Ovary (tissue), 9 donors: Measurements from ENCODE around the gene ABCC11. TPM values are rescaled to one million over a fixed set of nuclear protein-coding genes. Genes with fewer than 3 reads are reported as not detected.

Source experiments
- DNase-seq, 5 donors: peaks; one replicate each; pipeline ENCODE4 v3.0.0-alpha.2; 2019 to 2020
- H3K27ac ChIP-seq, 2 donors: fragments of 200-600 bp; one replicate each; pipeline versions ENCODE4 v1.5.1 to v1.8.0; 2019 to 2022
- H3K27me3 ChIP-seq: fragments of 200-600 bp; one replicate; pipeline ENCODE4 v1.8.0; 2022
- H3K36me3 ChIP-seq: fragments of 200-600 bp; sonication (generic); one replicate; pipeline ENCODE4 v1.5.1; 2019
- H3K4me1 ChIP-seq: one replicate; pipeline ENCODE4 v1.8.1; 2013; ENCODE audit warnings: mild to moderate bottlenecking, moderate library complexity; ENCODE audit not compliant: insufficient read depth
- H3K4me3 ChIP-seq: fragments of 200-600 bp; sonication (generic); one replicate; pipeline ENCODE4 v1.5.1; 2017
- H3K9me3 ChIP-seq, 2 donors: fragments of 200-600 bp in 1 of 2; sonication (generic) in 1 of 2; one replicate each; pipeline versions ENCODE4 v1.5.1 to v1.8.1; 2013 to 2019; ENCODE audit warnings: mild to moderate bottlenecking in 1 of 2, moderate library complexity in 1 of 2
- CTCF ChIP-seq, 3 donors: fragments of 450-650 bp in 2 of 3; fragments of 200-600 bp in 1 of 3; IDR thresholded peaks; one replicate each; pipeline versions ENCODE4 v1.5.1 to v1.8.0; 2016 to 2022; ENCODE audit warnings: antibody characterized with exemption in 3 of 3, mild to moderate bottlenecking in 1 of 3
- EP300 ChIP-seq: sonication (generic); formaldehyde crosslinking; IDR thresholded peaks from one replicate; pipeline ENCODE4 v1.6.1; 2017; ENCODE audit warnings: antibody characterized with exemption
- POLR2A ChIP-seq: fragments of 450-650 bp; IDR thresholded peaks from one replicate; pipeline ENCODE4 v1.6.1; 2017; ENCODE audit warnings: antibody characterized with exemption, mild to moderate bottlenecking, moderate library complexity
- WGBS, 3 donors: extraction: QIAGEN DNeasy Blood & Tissue Kit in 1 of 3; methylation state at CpG; one replicate each; pipeline versions ENCODE4 v1.1.5 to v1.1.7; 2013 to 2017; 5-methylcytosine and 5-hydroxymethylcytosine counted together
- intact Hi-C, 4 donors: fragments of 100-400 bp; cut with DNase I; formaldehyde crosslinking; loops; one replicate each; pipeline versions ENCODE4 v1.11.0 to v1.15.1; 2022 to 2023
- polyA plus RNA-seq, 2 donors: library from polyadenylated mRNA; stranded (reverse); fragments of 200-250 nt in 1 of 2; fragments of 350-450 nt in 1 of 2; fragmentation: Illumina TruSeq in 1 of 2; extraction: RNeasy Lipid Tissue Mini Kit (QIAGEN cat#74804) in 1 of 2; gene quantifications; one replicate each; pipeline ENCODE4 v1.2.3, GENCODE V29; 2013 to 2014
- total RNA-seq, 7 donors: library from RNA; depleted of rRNA in 2 of 7; stranded (reverse); fragments of >200 nt in 2 of 7; fragmentation: NEBNext Ultra II Directional in 3 of 7; extraction: Animal tissue kit (Norgen Biotek cat#: 25700) in 3 of 7; gene quantifications; one replicate each; pipeline versions ENCODE4 v1.1.0 to v1.2.4, GENCODE V29; 2016 to 2023
- donor health status: DM: no; HTN: no; CAD: no; lungs with moderate emphysema.
- donor health status: DM: no; HTN: no; CAD: no.
- donor health status: Bipolar disorder and iron deficiency.
- donor health status: DM: yes; HTN: yes; CAD: no.
- donor health status: DM: no; HTN: no; CAD: no.
- donor health status: DM: yes; HTN: yes; CAD: no.

Gene ABCC11
- total and polyA plus RNA-seq, 9 donors: 0.07 to 5.2 (median 0.22) TPM; not detected in 3

- intact Hi-C loops: no loop called here
- 92 to 96% (median 95%) methylated on average over 18 of the region's 18 CpGs for WGBS, 3 donors
- TF ChIP-seq EP300 (no peak), CTCF (IDR thresholded peaks at IDR 0.05) (no peak), POLR2A (no peak)
- Histone ChIP-seq H3K27ac (no peak overlapping the region), H3K27me3 (no peaks in the 10 kb centered on the region), H3K4me3 (no peak overlapping the region), H3K36me3 (no peaks in the 10 kb centered on the region), H3K4me1 (no peaks in the 10 kb centered on the region), H3K9me3 (no peaks in the 10 kb centered on the region)
- no peak for DNase-seq
These were observed 113.7 kb downstream of the ABCC11 start for GRCh38 chr16:48133455-48134211.

- 75 to 85% (median 77%) methylated on average over 3 of the region's 3 CpGs for WGBS, 3 donors
- DNase-seq: no peak
- Histone ChIP-seq H3K27ac (no peak overlapping the region), H3K9me3 (no peaks in the 10 kb centered on the region), H3K27me3 (no peaks in the 10 kb centered on the region), H3K4me1 (no peaks in the 10 kb centered on the region), H3K4me3 (no peak overlapping the region), H3K36me3 (no peaks in the 10 kb centered on the region)
- TF ChIP-seq CTCF (IDR thresholded peaks at IDR 0.05): no peak
- TF ChIP-seq EP300: no peak
- no peak for TF ChIP-seq POLR2A
- intact Hi-C loops: no loop called here
These were observed 114.6 kb downstream of the ABCC11 start for GRCh38 chr16:48132696-48133095.

- Histone ChIP-seq H3K4me3 (no peak overlapping the region), H3K27me3 (no peaks in the 10 kb centered on the region), H3K27ac (no peak overlapping the region), H3K9me3 (no peaks in the 10 kb centered on the region), H3K36me3 (no peaks in the 10 kb centered on the region), H3K4me1 (no peaks in the 10 kb centered on the region)
- no peak for TF ChIP-seq POLR2A
- no peak for TF ChIP-seq CTCF (IDR thresholded peaks at IDR 0.05)
- TF ChIP-seq EP300: no peak
- intact Hi-C loops: no loop called here
- WGBS, 3 donors: 88 to 91% (median 90%) methylated on average over 6 of the region's 6 CpGs
- DNase-seq: no peak
These were observed 116.0 kb downstream of the ABCC11 start for GRCh38 chr16:48131201-48131935.

- DNase-seq: no peak
- no peak for TF ChIP-seq CTCF (IDR thresholded peaks at IDR 0.05)
- TF ChIP-seq EP300: no peak
- no peak for TF ChIP-seq POLR2A
- Histone ChIP-seq H3K27me3 (no peaks in the 10 kb centered on the region), H3K9me3 (no peaks in the 10 kb centered on the region), H3K27ac (no peak overlapping the region), H3K36me3 (no peaks in the 10 kb centered on the region), H3K4me1 (no peaks in the 10 kb centered on the region), H3K4me3 (no peak overlapping the region)
- intact Hi-C loops: no loop called here
- 89 to 93% (median 92%) methylated on average over 3 of the region's 3 CpGs for WGBS, 3 donors
These were observed 117.4 kb downstream of the ABCC11 start for GRCh38 chr16:48129926-48130325.
